Pulmonary artery endothelial cell (primary cell): ENCODE measurements around the gene PLEKHF1. TPM values are rescaled to one million over a fixed set of nuclear protein-coding genes. Genes with fewer than 3 reads are reported as not detected.
"Not testable (repeated sequence)": the region's sequence is repeated elsewhere in the genome, so short reads cannot be mapped to it uniquely, and the experiment has no call there.

Experiments used
- DNase-seq: peaks from one replicate; pipeline ENCODE4 v3.0.0-alpha.2; 2011; ENCODE audit warnings: low read depth, low spot score
- total RNA-seq: library from RNA; depleted of rRNA; stranded (reverse); fragments of >200 nt; gene quantifications from 2 replicates; pipeline ENCODE4 v1.2.3, GENCODE V29; 2014

PLEKHF1 gene
- total RNA-seq, 1 donor from 2014 or later = 11.3 TPM

DNA sequence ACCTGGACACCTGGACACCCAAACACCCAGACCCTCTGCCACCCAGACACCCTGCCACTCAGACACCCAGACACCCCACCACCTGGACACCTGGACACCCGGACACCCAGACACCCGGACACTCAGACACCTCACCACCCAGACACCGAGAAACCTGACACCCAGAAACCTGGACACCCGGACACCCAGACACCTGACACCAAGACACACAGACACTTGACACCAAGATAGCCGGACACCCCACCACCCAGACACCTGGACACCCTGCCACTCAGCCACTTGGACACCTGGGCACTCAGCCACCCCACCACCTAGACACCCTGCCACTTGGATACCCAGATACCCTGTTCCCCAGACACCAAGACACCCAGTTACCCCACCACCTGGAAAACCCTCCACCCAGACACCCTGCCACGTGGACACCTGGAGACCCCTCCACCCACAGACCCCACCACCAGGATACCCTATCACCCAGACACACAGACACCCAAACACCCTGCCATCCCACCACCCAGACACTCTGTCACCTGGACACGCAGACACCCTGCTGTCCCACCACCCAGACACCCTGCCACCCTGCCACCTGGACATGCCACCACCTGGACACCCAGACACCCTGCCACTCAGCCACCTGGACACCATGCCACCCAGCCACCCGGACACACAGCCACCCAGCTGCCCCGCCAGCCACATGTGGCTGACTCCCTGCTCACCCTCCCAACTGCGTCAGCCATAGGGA is 32.4 kb downstream of the PLEKHF1 start:
- DNase-seq = no peak

DNA sequence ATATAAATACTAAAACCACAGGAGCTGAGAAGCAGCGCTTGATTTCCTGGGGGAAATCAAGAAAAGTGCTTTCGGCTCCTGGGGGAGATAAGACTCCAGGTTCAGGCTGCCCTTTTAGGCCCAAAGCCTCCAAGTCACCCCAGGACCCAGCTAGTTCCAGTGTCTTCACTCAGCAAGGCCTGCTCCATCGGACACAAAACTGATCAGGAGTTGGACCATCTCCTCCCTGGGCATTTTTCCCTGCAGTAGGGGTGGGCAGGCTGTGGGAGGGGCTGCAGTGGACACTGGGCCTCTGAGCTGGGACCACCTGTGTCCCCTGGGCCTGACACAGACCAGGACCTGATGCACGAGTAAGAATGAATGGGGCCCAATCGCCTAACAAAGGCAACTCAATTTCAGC is 34.6 kb downstream of the PLEKHF1 start:
- DNase-seq = no peak

DNA sequence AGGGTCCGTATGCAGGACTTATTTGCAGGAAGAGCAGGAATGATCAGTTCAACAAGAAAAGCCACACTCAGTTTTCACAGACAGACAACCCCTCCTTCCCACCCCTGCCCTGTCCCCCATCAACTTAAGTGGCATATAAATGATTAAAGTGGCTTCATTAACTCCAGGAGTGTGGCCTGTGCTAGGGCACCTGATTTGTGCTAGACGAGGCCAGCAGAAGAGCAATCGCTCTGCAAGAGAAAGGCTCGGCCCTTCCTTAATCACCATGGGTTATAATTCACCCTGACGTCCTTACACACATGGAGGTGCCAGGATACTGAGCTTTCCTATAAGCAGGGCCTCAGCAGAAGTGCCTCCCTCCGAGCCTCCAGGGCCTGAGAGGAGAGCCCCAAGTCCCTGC is 35.2 kb downstream of the PLEKHF1 start:
- no peak for DNase-seq

DNA sequence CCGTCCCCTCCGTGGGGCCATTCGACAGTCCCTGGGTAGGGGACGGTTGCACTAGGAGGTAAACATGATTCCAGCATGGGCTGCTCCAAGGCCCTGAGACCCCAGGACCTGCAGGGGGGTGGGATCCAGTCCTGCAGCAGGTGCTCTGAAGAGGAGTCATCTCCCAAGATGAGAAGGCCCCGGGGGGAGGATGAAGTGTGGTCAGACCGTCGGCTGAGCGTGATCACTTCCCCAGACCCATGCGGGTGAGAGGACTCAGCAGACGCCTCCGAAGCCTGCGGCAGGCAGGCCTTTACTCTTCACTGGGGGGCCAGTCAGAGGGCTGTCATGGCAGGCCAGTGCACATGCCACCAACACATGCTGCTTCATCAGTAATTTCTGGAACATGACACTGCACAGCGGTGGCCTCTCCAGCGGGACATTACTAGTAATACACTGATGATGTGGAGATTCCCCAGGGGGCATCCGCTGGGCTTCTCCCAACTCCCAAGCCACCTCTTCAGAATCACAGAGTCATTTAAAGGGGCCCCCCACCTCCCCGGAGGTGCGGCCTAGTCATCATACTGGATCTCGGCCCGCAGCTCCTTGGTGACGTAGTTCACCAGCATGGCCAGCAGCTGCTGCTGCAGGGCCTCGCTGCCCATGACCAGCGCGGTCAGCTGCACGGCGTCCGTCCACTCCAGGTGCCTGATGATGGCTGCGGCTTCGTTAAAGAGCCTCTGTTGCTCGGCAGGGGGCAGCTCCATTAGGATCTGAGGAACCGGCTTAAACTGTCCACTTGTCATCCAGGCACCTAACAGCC is 37.1 kb downstream of the PLEKHF1 start:
- no peak for DNase-seq

DNA sequence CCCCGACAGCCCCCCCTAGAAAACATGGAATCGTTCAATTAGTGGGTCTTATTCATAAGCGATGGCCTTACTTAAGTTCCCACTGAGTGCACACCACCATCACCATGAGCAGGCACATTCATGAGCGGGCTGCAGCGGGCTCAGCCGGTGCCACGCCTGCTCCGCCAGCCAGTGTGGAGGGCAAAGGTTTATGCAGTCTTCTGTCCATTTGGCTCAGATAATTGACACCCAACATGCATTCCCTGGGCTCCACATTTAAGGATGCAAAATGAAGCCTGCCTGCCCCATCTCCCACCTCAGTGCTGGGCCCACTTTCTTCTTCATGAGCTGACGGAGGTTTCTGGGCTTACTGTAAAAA is 37.7 kb downstream of the PLEKHF1 start:
- DNase-seq = no peak

DNA sequence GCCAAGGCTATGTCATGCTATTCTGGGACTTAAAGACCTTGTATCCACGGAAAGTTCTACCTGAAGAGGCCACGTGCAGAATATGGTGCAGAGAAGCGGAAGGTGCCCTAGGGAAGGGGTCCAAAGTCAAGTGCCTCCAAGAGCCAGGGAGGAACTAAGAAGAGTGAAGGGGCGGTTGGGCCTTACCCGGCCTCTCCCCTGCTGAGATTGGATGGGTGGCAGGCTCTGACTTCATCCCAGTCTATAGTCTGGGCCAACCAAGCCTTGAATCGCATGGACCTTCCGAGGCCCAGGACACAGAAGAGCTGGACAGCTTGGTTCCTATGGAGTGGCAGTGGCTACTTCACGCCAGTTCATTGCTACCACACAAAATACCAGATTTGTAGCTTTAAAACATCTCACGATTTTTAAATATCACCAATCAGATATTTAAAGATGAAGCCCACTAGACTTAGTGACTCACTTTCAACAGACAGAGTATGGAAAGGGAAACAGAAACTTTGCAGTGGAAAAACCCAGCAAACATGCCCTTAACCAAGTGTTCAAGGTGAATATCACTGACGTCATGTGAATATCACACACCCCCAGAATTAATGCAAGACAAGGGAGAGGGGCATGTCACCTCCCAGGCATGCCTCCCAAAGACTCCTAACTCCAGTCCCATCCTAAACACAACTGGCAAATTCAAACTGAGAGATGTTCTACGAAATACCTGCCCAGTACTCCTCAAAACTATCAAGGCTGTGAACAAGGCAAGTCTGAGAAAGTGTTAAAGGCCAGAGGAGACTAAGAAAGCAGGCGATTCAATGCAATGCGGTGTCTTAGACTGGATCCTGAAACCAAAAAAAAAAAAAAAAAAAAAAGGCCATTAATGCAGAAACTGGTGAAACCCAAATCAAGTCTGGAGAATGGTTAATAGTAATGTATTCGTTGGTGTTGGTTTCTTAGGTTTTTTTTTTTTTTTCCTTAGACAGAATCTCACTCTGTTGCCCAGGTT is 39.6 kb downstream of the PLEKHF1 start:
- DNase-seq = no peak

DNA sequence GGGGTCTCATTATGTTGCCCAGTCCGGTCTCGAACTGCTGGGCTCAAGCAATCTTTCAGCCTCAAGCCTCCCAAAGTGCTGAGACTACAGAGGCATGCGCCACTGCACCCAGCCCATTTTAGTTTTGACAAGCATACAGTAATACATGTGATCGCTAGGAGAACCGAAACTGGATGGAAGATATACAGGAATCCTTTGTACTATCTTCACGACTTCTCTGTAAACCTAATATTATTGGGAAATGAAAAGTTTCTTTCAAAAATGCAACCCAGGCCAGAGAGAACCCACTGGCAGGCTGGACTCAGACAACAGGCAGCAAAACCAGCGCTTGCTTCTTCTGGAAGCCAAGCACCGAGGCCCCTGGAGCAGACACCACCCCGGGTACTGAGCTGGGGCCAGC is 40.4 kb downstream of the PLEKHF1 start:
- no peak for DNase-seq

DNA sequence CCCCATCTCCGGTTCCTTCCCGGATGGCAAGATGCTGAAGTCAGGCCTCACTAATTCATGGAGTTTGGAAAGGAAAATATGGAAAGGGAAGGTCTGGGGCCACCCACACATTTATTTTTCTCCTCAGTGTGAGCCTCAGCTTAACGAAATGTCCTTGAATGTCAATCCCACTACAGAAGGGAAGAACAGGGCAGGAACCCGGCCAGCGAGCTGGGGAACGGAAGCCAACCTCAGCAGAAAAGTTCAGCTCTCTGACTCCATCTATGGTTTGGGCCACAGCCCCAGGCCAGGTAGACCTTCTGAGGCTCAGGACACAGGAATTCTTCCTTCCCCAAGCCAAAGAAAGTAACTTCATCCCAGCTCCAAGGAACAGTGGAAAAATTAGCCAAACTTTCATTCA is 41.4 kb downstream of the PLEKHF1 start:
- no peak for DNase-seq

DNA sequence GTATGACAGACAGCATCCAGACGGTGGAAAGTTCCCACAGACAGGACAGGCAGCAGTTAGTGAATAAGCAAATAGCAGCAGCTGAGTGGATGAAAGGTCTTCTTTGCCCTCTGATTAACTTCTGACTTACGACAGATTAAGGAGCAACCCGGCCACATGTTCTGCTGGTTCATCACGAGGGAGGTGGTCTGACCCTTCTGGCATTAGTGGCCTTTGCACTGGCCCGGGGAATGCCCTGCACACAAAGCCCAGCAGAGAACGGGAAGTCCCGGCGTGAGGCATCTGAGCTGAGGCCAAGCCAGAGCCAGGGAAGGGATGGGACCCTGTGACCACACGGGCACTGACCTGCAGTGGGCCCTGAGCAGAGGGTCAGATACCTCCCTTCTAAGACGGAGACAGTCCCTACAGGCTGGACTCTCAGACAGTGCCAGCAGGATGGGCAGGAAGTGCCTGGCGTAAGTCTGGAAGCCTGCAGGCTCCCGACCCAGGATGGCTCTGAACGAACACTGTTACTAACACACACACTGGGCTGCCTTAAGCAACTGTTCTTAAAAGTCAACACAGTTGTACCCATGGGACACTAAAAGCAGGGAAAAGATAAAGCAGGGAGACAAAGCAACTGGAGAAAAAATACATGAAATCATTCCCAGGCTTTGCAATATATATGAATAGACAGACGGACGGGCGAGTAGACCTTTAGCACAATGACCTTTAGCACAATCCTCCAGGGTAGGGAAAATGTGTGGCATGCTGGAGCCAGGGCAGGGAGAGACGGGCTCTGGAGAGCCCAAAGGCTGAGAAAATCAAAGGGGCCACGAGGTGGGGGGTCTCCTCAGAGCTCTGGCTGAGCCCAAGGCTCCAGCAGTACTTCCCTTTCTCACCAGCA is 43.5 kb downstream of the PLEKHF1 start:
- DNase-seq = no peak

DNA sequence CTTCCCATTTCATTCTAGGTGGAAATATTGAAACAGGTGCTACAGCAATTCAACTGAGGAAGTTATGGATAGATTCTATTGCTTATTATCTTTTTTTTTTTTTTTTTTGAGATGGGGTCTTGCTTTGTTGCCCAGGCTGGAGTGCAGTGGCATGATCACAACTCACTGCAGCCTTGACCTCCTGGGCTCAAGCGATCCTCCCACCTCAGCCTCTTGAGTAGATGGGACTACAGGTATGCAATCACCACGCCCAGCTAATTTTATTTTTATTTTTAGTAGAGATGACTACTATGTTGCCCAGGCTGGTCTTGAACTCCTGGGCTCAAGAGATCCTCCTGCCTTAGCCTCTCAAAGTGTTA is 44.2 kb downstream of the PLEKHF1 start:
- not testable (repeated sequence) for DNase-seq

DNA sequence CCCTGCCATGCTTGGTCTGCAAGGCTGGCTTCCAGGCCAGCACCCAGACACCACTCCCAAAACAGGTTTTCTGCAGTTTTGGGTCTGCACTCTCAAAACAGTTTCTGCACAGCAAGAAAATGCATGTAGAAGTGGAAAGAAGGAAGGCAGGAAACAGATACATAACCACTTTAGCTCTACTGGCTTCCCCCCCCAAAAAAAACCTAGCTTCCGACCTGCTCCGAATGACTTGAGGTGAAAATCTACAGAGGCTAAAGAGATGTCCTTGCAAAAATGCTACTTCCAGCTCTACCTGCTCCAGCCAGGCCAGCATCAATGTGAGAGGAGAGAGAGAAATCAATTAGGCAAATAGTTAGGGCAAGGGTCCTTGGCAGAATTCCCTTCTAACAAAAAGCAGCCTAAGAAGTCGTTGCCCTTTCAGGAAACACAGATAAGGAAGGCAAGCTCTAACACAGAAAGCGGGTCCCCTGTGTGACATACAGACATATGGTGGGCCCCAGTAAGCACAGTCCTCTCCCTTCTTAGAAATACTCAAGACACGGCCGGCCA is 46.4 kb downstream of the PLEKHF1 start:
- DNase-seq = no peak

DNA sequence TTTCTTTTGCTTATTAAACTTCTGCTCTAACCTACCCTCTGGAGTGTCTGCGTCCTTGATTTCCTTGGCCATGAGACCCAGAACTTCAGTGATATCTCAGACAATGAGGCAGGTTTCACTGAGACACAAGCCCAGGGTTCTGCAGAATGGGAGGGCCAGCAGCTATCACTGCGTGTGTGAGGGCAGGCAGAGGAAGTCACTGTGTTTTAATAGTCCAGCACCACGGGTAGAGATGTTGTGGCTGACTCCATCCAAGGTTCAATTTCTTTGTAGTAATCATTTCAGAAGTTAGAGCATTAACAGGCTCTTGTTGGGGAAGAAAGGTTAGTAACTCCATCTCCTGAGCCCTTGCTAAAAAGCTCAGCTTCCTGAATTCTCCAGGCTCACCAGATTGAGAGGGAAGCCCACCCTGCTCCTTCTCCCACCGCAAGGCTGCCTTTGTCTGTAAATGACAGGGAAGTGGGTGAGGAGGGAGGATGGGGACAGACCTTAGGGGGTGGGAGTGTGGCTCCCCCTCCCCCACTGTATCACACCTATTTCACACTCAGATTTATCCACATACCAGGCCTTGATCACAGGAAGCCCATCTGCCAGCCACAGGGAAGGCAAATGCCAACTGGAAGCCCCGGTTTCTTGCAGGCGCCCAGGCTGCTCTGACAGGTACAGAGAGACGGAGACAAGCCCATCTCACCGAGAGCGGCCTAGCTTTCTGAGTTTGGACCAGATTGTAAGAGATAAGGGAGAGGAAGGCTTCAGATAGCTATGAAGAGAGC is 47.7 kb downstream of the PLEKHF1 start:
- no peak for DNase-seq

DNA sequence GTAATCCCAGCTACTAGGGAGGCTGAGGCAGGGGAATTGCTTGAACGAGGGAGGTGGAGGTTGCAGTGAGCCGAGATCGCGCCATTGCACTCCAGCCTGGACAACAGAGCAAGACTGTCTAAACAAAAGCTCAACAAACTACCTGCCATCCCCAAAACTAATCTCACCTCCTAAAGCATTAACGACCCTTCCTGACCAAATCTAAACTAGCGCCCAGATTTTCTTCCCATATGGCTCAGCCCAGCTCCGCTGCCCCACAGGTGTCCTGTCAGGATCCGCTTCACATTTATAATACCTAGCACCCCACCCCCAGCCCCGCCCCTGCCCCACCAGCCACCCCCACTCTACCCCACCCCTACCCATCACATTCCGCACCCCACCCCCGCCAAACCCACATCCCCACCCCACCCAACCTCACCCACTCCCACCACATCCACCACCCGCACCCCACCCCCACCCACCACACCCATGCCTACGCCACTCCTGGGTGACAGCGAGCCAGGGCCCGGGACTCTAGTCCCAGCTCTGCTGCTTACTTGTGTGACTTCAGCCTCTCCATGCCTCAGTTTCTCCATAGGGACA is 49.2 kb downstream of the PLEKHF1 start:
- DNase-seq = no peak

DNA sequence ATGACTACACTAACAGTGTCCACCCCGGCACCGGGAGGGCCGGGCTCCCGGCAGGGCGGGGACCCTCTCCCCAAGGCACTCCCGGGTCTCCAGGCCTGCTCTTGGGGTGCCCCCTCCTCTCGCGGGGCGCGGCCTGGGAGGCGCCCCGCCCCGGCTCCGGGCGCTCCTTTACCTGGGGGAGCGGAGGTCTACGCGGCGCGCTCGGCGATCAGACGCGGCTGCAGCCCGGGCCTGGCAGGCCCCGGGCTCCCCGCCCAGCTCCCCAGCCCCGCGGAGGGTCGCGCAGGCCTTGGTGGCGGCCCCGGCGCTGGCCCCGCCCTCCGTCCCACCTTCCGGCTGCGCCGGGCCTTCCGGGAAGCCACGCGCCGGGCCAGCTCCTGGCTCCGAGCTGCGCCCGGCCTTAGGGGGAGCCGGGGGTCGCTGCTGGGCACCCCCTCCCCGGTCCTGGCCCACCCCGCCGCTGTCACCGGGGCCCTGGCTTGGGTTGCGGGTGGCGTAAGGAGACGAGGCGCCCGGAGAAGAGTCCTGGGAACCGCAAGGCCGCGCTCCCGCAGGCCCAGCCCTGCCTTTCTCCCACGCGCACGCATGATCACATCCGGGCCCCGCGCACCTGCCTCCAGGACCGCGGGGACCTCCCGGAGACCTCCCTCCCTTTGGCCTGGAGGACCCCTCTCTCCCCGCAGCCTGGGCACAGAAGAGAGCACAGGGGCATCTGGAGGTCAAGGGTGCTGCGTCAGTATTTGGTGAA is 49.9 kb downstream of the PLEKHF1 start, which contains the start of gene C19orf12:
TSS of gene C19orf12 (minus strand) at position 309 of the 748 bp plus-strand sequence. CDS start 6,848 bp downstream, outside the sequence.
- no peak for DNase-seq

DNA sequence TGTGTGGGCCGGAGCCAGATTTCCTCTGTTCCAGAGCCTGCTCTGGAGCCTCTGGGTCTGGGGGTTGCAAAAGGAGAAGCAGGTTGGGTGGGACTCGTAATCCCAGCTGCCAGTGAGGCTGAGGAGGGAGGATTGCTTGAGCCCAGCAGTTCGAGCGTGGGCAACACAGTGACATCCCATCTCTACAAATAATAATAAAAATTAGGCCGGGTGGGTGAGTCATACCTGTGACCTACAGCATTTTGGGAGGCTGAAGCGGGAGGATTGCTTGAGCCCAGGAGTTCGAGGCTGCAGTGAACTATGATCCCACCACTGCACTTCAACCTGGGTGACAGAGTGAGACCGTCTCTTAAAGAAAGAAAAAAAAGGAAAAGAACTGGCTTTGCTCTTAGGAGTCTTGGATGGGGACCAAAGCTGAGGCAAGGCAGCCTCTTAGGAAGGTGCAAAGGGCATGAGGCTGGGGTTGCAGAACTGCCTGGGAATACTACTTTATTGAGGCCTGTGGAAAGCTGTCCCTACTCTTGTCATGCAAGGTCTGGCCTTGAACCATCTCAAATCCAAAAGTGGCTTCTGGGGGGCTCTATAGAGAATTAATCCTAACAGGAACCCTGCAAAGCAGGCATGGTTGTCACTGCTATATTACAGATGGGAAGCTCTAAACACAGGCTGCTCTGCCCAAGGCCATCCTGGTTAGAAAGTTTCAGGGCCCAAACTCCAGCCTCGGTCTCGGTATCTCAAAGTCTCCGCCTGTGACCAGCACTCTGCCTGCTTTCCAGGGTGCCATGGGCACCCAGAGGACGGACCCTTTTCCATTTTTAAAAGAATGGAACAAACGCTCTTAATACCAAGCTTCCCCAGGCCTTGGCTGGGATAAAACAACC is 50.7 kb downstream of the PLEKHF1 start:
- no peak for DNase-seq

DNA sequence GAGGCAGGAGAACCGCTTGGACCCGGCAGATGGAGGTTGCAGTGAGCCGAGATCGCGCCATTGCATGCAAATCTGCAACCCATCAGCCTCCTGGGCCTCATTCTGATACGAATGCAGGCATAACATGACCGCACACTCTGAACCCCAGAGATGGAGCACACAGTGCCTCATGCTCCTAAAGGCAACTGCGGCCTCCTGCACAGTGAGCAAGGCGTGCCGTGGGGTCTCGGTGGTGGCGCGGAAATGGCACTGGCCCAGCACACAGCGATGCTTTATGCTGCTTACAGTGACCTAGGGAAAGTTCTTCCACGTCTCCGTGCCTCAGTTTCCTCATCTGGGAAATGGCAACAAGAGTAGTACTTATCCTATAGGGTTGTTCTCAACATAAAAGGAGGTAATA is 51.8 kb downstream of the PLEKHF1 start:
- DNase-seq = no peak

DNA sequence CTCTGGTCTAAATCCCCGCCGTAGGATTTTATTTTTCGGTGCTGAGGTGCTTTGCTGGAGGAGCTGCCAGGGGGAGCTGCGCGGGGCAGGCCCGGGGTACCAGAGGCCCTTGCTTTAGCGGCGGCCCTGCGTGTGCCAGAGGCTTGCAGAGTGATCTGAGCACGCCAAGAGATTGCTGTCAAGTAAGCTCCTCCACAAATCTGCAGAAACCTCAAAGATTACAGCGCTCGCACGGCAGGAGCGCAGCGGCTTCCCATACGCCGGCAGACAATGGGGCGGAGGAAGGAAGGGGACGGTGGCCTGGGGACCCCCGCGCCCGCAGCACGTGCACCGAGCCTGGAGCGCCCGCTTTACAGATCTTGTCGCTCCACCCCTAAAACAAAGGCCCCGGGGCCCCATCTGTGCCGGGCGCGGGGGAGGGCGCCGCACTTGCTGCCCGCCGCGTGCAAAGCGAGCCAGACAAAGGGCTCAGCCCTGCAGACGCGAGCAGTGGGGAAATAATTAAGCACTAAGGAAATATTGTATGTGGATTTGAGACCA is 58.9 kb downstream of the PLEKHF1 start:
- DNase-seq = no peak
